GM15510 (cell line): ENCODE measurements around the gene MYOF.

Experiments used
- POLR2A ChIP-seq: IDR thresholded peaks from 3 replicates; pipeline ENCODE4 v1.6.1; 2011; ENCODE audit warnings: borderline replicate concordance; ENCODE audit not compliant: insufficient read length; ENCODE audit errors: extremely low read depth

Gene MYOF

GRCh38 chr10:93465806-93466675 is 16.1 kb downstream of the MYOF start:
- TF ChIP-seq POLR2A: no peak

- no peak for TF ChIP-seq POLR2A
Observed at GRCh38 chr10:93464776-93465388, 17.3 kb downstream of the MYOF start.

GRCh38 chr10:93463723-93464476 is 18.2 kb downstream of the MYOF start:
- no peak for TF ChIP-seq POLR2A

GRCh38 chr10:93462881-93463280 is 19.3 kb downstream of the MYOF start:
- TF ChIP-seq POLR2A: no peak

GRCh38 chr10:93462371-93462770 is 19.8 kb downstream of the MYOF start:
- no peak for TF ChIP-seq POLR2A

GRCh38 chr10:93461807-93462178 is 20.3 kb downstream of the MYOF start:
- TF ChIP-seq POLR2A: no peak

- no peak for TF ChIP-seq POLR2A
Observed at GRCh38 chr10:93461109-93461806, 20.9 kb downstream of the MYOF start.

GRCh38 chr10:93459466-93459865 is 22.7 kb downstream of the MYOF start:
- no peak for TF ChIP-seq POLR2A

GRCh38 chr10:93458821-93459257 is 23.3 kb downstream of the MYOF start:
- TF ChIP-seq POLR2A: no peak

GRCh38 chr10:93457511-93457910 is 24.6 kb downstream of the MYOF start:
- TF ChIP-seq POLR2A: no peak

GRCh38 chr10:93456480-93456879 is 25.7 kb downstream of the MYOF start:
- TF ChIP-seq POLR2A: no peak

- no peak for TF ChIP-seq POLR2A
Observed at GRCh38 chr10:93454736-93455135, 27.4 kb downstream of the MYOF start.

GRCh38 chr10:93454146-93454545 is 28.0 kb downstream of the MYOF start:
- TF ChIP-seq POLR2A: no peak

- no peak for TF ChIP-seq POLR2A
Observed at GRCh38 chr10:93452143-93452542, 30.0 kb downstream of the MYOF start.
